Measurements from ENCODE around the gene BSCL2.
"Not testable (repeated sequence)": the region's sequence is repeated elsewhere in the genome, so short reads cannot be mapped to it uniquely, and the experiment has no call there.

BSCL2 gene

DNA sequence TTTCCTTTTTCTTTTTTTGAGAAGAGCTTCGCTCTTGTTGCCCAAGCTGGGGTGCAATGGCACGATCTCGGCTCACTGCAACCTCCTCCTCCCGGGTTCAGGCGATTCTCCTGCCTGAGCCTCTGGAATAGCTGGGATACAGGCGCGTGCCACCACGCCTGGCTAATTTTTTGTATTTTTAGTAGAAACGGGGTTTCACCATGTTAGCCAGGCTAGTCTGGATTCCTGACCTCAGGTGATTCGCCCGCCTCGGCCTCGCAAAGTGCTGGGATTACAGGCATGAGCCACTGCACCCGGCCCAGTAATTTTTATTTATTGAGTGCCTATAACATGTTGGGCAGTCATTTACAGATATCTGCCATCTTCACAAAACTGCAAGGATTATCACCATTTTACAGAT is 22.9 kb upstream of the BSCL2 start:
- not testable (repeated sequence) for H3K27me3 ChIP-seq (ENCODE audit: control insufficient read depth in 1 of 2, insufficient read depth in 2 of 2, low read length in 2 of 2); H3K9me3 ChIP-seq (ENCODE audit: control insufficient read depth in 2 of 2, low read length in 2 of 2); H3K9ac ChIP-seq (ENCODE audit: low read length in 2 of 2); H3K27ac ChIP-seq (ENCODE audit: low read length); H3K36me3 ChIP-seq (ENCODE audit: control insufficient read depth in 2 of 2, insufficient read depth in 2 of 2, low read length in 2 of 2)
- H3K4me3 ChIP-seq (ENCODE audit: low read length in 2 of 2): peak overlapping the region; percentile 1 to 99
- peaks cover 31% of the 10 kb centered on the region for H3K4me1 ChIP-seq (ENCODE audit: control insufficient read depth, insufficient read depth, low read length)

GRCh38 chr11:62728171-62728988 is 21.2 kb upstream of the BSCL2 start, which contains the start of gene TTC9C:
TSS of gene TTC9C (plus strand) at chr11:62728486. CDS start at chr11:62728849, 363 bp downstream.
- peaks cover 7 to 12% of the 10 kb centered on the region in 2 donors for H3K36me3 ChIP-seq (ENCODE audit: control insufficient read depth in 2 of 2, insufficient read depth in 2 of 2, low read length in 2 of 2)
- no peaks in the 10 kb centered on the region for H3K27me3 ChIP-seq (ENCODE audit: control insufficient read depth in 1 of 2, insufficient read depth in 2 of 2, low read length in 2 of 2)
- peaks cover 37% of the 10 kb centered on the region for H3K4me1 ChIP-seq (ENCODE audit: control insufficient read depth, insufficient read depth, low read length)
- no peaks in the 10 kb centered on the region for H3K9me3 ChIP-seq (ENCODE audit: control insufficient read depth in 2 of 2, low read length in 2 of 2)
- peak within 1 kb of the TSS; percentile 88 to 93 for H3K9ac ChIP-seq (ENCODE audit: low read length in 2 of 2)
- H3K4me3 ChIP-seq (ENCODE audit: low read length in 2 of 2): peak within 1 kb of the TSS; percentile 99
- H3K27ac ChIP-seq (ENCODE audit: low read length): peak within 1 kb of the TSS; percentile 97

GRCh38 chr11:62727872-62728170 is 20.6 kb upstream of the BSCL2 start:
- Histone ChIP-seq H3K4me1 (ENCODE audit: control insufficient read depth, insufficient read depth, low read length) (peaks cover 37% of the 10 kb centered on the region), H3K36me3 (ENCODE audit: control insufficient read depth in 2 of 2, insufficient read depth in 2 of 2, low read length in 2 of 2) (peaks cover 10 to 13% of the 10 kb centered on the region in 2 donors), H3K9ac (ENCODE audit: low read length in 2 of 2) (peak overlapping the region; percentile 88 to 93), H3K4me3 (ENCODE audit: low read length in 2 of 2) (peak overlapping the region; percentile 99), H3K27ac (ENCODE audit: low read length) (peak overlapping the region; percentile 97), H3K9me3 (ENCODE audit: control insufficient read depth in 2 of 2, low read length in 2 of 2) (no peaks in the 10 kb centered on the region), H3K27me3 (ENCODE audit: control insufficient read depth in 1 of 2, insufficient read depth in 2 of 2, low read length in 2 of 2) (no peaks in the 10 kb centered on the region)

DNA sequence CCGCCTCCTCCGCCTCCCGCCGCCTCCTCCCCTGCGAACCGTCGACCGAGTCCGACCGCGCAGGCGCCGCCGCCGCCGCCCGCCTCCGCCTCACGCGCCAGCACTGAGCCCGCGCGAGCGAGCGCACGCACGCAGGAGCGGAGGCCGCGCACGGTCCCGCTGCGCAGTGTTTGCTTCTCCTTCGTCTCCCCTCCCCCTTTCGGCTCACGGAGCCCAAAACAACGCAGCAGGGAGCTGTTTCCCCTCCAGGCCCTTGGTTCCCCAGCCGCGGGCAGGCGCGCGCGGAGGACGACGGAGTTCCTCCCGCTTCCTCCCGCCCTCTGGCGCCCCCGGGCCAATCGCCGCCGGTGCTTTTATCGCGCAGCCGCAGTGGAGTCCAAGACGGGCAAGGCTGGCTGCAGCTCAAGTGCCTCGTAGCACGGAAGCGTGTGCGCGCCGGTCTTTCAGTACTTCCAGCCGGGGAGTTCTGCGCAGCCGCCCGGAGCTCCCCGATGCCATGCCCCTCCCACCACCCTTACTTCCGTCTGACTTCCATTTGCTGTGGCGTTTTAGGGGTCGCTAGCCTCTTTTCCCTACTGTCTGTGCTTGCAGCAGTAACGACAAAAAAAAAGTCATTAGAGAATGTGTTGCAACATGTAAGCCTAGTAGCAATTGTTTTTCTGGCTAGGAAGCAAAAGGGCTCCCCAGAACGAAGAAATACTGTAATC is 20.1 kb upstream of the BSCL2 start, which contains the start of gene HNRNPUL2:
HNRNPUL2 (minus strand) TSS at position 293 of the 707 bp plus-strand sequence. CDS start 301 bp downstream, outside the sequence.
- peaks cover 15 to 17% of the 10 kb centered on the region in 2 donors for H3K36me3 ChIP-seq (ENCODE audit: control insufficient read depth in 2 of 2, insufficient read depth in 2 of 2, low read length in 2 of 2)
- H3K27me3 ChIP-seq (ENCODE audit: control insufficient read depth in 1 of 2, insufficient read depth in 2 of 2, low read length in 2 of 2): no peaks in the 10 kb centered on the region
- H3K4me1 ChIP-seq (ENCODE audit: control insufficient read depth, insufficient read depth, low read length): peaks cover 37% of the 10 kb centered on the region
- H3K27ac ChIP-seq (ENCODE audit: low read length): peak within 1 kb of the TSS; percentile 97
- peak within 1 kb of the TSS; percentile 88 to 94 for H3K9ac ChIP-seq (ENCODE audit: low read length in 2 of 2)
- peak within 1 kb of the TSS; percentile 99 for H3K4me3 ChIP-seq (ENCODE audit: low read length in 2 of 2)
- H3K9me3 ChIP-seq (ENCODE audit: control insufficient read depth in 2 of 2, low read length in 2 of 2): no peaks in the 10 kb centered on the region

- Histone ChIP-seq H3K27ac (ENCODE audit: low read length) (peak overlapping the region; percentile 97), H3K9me3 (ENCODE audit: control insufficient read depth in 2 of 2, low read length in 2 of 2) (no peaks in the 10 kb centered on the region), H3K4me1 (ENCODE audit: control insufficient read depth, insufficient read depth, low read length) (peaks cover 40% of the 10 kb centered on the region), H3K36me3 (ENCODE audit: control insufficient read depth in 2 of 2, insufficient read depth in 2 of 2, low read length in 2 of 2) (peaks cover 20 to 22% of the 10 kb centered on the region in 2 donors), H3K9ac (ENCODE audit: low read length in 2 of 2) (peak overlapping the region; percentile 88 to 94), H3K4me3 (ENCODE audit: low read length in 2 of 2) (peak overlapping the region; percentile 99), H3K27me3 (ENCODE audit: control insufficient read depth in 1 of 2, insufficient read depth in 2 of 2, low read length in 2 of 2) (no peaks in the 10 kb centered on the region)
These were observed 19.6 kb upstream of the BSCL2 start for GRCh38 chr11:62726915-62727164.

DNA sequence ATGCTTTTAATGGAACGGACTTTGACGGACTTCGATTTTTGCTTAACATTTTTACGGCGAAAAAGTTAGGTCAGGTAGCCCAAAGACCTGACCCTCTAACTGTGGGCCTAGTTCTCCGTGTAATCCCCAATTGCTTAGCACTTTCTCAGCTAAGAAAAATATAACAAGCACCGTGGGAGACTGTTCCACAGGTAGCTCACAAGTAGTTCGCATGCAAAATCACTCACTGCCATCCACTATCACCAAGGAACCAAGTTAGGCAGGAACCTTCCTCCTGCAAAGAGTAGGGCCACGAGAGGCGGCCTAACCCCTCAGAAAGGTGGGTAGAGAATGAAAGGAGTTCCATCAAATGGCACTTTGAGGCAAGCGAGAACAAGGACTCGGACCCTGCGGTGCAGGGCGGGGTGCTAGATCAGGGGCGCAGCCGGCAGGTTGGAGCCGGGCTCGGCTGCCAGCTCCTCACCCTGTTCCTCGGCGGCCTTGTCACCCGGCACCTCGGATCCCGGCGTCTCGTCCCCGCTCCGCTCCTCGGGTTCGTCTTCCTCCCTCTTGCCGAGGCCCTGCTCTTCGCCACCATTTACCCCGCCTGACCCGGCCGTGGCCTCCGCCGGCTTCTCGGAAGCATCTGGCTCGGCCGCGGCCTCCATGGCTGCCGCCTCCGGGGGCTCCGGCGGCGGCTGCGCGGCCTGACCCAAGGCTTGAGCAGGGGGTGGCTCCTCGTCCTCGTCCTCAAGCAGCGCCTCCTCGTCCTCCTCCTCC is 19.1 kb upstream of the BSCL2 start:
- Histone ChIP-seq H3K27ac (ENCODE audit: low read length) (peak overlapping the region; percentile 97), H3K27me3 (ENCODE audit: control insufficient read depth in 1 of 2, insufficient read depth in 2 of 2, low read length in 2 of 2) (no peaks in the 10 kb centered on the region), H3K9me3 (ENCODE audit: control insufficient read depth in 2 of 2, low read length in 2 of 2) (no peaks in the 10 kb centered on the region), H3K9ac (ENCODE audit: low read length in 2 of 2) (peak overlapping the region; percentile 88 to 94), H3K4me3 (ENCODE audit: low read length in 2 of 2) (peak overlapping the region; percentile 99), H3K36me3 (ENCODE audit: control insufficient read depth in 2 of 2, insufficient read depth in 2 of 2, low read length in 2 of 2) (peaks cover 25 to 27% of the 10 kb centered on the region in 2 donors), H3K4me1 (ENCODE audit: control insufficient read depth, insufficient read depth, low read length) (peaks cover 41% of the 10 kb centered on the region)

DNA sequence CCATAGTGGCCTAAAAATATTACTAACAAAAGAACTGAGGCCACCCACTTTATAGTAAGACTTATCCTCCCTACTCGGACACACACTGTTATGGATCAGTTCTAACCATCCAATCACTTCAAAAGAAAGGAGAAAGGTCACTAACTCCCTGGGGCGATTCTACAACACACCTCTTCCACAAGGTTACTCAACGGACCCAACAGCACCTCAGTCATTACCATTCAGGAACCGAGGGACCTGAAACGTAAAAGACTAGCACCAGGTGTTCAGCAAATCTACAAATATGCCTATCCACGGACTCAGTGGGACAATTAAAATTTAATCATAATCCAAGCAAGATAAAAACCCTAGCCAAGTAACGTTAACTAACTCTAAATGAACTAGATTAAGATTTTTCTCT is 18.4 kb upstream of the BSCL2 start:
- Histone ChIP-seq H3K4me3 (ENCODE audit: low read length in 2 of 2) (peak overlapping the region; percentile 99), H3K9ac (ENCODE audit: low read length in 2 of 2) (peak overlapping the region; percentile 88 to 94), H3K36me3 (ENCODE audit: control insufficient read depth in 2 of 2, insufficient read depth in 2 of 2, low read length in 2 of 2) (peaks cover 27 to 33% of the 10 kb centered on the region in 2 donors), H3K27me3 (ENCODE audit: control insufficient read depth in 1 of 2, insufficient read depth in 2 of 2, low read length in 2 of 2) (no peaks in the 10 kb centered on the region), H3K9me3 (ENCODE audit: control insufficient read depth in 2 of 2, low read length in 2 of 2) (no peaks in the 10 kb centered on the region), H3K27ac (ENCODE audit: low read length) (peak overlapping the region; percentile 97), H3K4me1 (ENCODE audit: control insufficient read depth, insufficient read depth, low read length) (peaks cover 41% of the 10 kb centered on the region)

- peaks cover 40 to 44% of the 10 kb centered on the region in 2 donors for H3K36me3 ChIP-seq (ENCODE audit: control insufficient read depth in 2 of 2, insufficient read depth in 2 of 2, low read length in 2 of 2)
- no peak overlapping the region for H3K27ac ChIP-seq (ENCODE audit: low read length)
- H3K9me3 ChIP-seq (ENCODE audit: control insufficient read depth in 2 of 2, low read length in 2 of 2): no peaks in the 10 kb centered on the region
- H3K4me1 ChIP-seq (ENCODE audit: control insufficient read depth, insufficient read depth, low read length): peaks cover 32% of the 10 kb centered on the region
- H3K27me3 ChIP-seq (ENCODE audit: control insufficient read depth in 1 of 2, insufficient read depth in 2 of 2, low read length in 2 of 2): no peaks in the 10 kb centered on the region
- peak overlapping the region; percentile 15 to 99 for H3K4me3 ChIP-seq (ENCODE audit: low read length in 2 of 2)
- H3K9ac ChIP-seq (ENCODE audit: low read length in 2 of 2): peak overlapping the region; percentile 52 to 88
These were observed 16.9 kb upstream of the BSCL2 start for GRCh38 chr11:62724171-62724570.

DNA sequence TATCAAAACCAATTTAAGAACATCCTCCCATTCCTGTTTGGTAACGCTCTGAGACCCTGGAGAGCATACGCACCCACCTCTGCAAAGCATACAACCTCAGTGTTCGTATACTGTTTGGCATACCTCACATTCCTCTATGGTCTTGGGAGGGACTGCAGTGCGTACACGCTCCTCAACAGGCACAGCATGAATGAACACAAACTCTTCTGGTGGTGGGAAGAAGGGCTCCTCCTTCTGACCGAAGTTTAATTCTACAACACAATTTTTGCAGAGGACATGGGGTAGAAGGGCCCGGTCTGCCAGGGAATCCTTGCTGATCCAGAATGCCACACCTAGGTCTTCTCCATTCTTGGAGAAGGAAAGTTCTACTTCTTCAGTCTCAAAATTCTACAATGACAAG is 14.8 kb upstream of the BSCL2 start:
- no peaks in the 10 kb centered on the region for H3K9me3 ChIP-seq (ENCODE audit: control insufficient read depth in 2 of 2, low read length in 2 of 2)
- H3K4me1 ChIP-seq (ENCODE audit: control insufficient read depth, insufficient read depth, low read length): peaks cover 18% of the 10 kb centered on the region
- peaks cover 57 to 59% of the 10 kb centered on the region in 2 donors for H3K36me3 ChIP-seq (ENCODE audit: control insufficient read depth in 2 of 2, insufficient read depth in 2 of 2, low read length in 2 of 2)
- H3K27me3 ChIP-seq (ENCODE audit: control insufficient read depth in 1 of 2, insufficient read depth in 2 of 2, low read length in 2 of 2): no peaks in the 10 kb centered on the region
- H3K4me3 ChIP-seq (ENCODE audit: low read length in 2 of 2): no peak overlapping the region
- no peak overlapping the region for H3K27ac ChIP-seq (ENCODE audit: low read length)
- H3K9ac ChIP-seq (ENCODE audit: low read length in 2 of 2): no peak overlapping the region

DNA sequence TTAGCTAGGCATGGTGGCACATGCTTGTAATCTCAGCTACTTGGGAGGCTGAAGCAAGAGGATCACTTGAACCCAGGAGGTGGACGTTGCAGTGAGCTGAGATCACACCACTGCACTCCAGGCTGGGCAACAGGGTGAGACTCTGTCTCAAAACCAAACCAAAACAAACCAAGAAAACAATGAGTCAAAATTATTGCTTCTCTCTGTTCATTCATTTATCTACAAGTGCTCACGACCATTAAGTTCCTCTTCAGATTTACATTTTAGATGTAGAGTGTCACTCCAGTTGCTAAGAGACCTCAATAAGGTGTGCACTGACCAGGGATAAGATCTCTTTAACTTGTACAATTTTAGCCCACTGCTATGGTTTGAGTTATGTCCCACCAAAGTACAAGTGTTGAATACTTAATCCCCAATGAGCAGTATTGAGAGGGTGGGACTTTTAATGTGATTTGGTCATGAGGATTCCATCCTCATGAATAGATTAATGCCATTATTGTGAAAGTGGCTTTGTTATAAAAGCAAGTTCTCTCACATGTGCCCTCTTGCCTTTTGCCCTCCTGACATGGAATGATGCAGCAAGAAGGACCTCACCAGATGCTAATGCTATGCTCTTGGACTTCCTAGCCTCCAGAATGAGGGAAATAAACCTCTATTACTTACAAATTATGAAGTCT is 12.2 kb upstream of the BSCL2 start:
- Histone ChIP-seq H3K4me1 (ENCODE audit: control insufficient read depth, insufficient read depth, low read length) (peaks cover 10% of the 10 kb centered on the region), H3K27ac (ENCODE audit: low read length) (peak overlapping the region; percentile 31), H3K4me3 (ENCODE audit: low read length in 2 of 2) (no peak overlapping the region), H3K9me3 (ENCODE audit: control insufficient read depth in 2 of 2, low read length in 2 of 2) (no peaks in the 10 kb centered on the region), H3K36me3 (ENCODE audit: control insufficient read depth in 2 of 2, insufficient read depth in 2 of 2, low read length in 2 of 2) (peaks cover 78 to 79% of the 10 kb centered on the region in 2 donors), H3K27me3 (ENCODE audit: control insufficient read depth in 1 of 2, insufficient read depth in 2 of 2, low read length in 2 of 2) (no peaks in the 10 kb centered on the region), H3K9ac (ENCODE audit: low read length in 2 of 2) (no peak overlapping the region)
